Right kidney (tissue), 1 donor: ENCODE results near the gene BLOC1S4.
"Not testable (repeated sequence)": the region's sequence is repeated elsewhere in the genome, so short reads cannot be mapped to it uniquely, and the experiment has no call there.

Experiments used
- DNase-seq: peaks from one replicate; pipeline ENCODE4 v3.0.0-alpha.2; 2016

BLOC1S4 gene

DNA sequence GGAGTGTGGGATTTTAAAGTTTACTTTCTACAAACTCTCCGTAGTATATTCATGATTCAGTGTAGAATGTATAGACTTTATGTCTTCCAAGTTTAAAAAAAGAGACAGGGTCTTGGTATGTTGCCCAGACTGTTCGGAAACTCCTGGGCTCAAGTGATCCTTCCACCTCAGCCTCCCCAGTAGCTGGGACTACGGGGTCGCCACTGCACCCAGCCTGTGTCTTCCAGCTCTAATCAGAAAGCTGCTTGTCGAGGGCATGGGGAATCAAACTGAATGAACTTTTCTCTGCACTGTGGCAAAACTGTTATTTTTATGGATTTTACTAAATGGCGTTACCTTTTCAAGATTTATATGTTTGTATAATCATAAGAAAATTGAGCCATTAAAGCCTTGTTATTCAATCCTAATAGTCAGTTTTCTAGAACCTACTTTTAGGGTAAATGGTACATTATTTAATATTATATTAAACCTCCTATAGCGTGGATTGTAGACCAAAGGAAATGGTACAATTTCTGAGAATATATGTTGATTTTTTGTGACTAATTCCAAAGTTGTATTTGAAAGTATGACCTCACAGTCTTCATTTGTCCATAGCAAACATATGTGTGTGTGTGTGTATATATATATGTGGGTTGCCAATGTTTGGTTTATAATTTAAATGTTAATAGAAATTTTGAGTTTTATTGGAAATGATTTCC lies 1.1 kb downstream of the BLOC1S4 start:
- DNase-seq = no peak

DNA sequence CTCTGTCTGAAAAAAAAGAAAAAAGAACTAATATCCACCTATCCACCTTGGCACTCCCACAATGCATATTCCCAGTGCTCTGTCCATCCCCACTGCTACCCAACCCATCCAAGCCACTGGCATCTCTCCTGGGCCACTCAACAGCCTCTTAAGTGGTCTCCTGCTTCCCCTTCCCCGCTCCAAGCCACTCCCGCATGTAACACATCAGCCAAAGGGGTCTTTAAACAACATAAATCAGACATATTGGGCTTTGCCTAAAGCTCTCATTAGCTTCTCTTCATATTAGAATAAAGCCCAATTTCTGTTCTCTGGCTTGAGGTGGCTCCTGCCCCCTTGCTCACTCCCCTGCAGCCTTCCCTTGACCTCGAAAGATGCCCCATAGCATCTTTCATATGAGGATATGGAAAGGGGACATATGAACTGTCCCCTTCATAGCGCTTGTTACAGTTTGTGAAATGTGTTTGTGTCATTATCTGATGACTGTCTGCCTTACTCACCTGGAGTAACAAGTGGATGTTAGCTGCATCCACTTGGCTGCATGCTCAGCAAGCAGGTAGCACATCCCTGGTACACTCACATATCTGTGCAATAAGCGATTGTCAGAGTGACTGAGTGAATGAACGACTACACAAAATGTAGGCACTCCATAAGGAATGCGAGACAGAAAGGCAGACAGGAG lies 3.1 kb downstream of the BLOC1S4 start:
- DNase-seq = no peak

DNA sequence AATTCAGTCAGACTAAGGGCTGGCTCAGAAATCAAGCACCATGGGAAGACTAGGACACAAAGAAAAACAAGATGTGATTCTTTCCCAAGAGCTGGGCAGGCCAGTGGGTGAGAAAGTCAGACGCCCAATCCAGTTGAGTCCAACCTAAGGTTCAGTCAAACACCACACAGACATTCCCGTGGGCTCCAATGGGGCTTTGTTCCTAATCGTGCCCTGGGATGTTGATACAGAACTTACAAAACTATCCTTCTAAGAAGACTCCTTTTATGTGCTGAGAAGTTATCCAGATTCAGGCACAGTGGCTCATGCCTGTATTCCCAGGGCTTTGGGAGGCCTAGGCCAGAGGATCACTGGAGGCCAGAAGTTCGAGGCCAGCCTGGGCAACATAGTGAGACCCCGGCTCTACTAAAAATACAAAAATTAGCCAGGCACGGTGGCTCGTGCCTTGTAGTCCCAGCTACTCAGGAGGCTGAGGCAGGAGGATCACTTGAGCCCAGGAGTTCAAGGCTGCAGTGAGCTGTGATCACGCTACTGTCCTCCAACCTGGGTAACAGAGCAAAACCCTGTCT lies 3.7 kb downstream of the BLOC1S4 start:
- no peak for DNase-seq

DNA sequence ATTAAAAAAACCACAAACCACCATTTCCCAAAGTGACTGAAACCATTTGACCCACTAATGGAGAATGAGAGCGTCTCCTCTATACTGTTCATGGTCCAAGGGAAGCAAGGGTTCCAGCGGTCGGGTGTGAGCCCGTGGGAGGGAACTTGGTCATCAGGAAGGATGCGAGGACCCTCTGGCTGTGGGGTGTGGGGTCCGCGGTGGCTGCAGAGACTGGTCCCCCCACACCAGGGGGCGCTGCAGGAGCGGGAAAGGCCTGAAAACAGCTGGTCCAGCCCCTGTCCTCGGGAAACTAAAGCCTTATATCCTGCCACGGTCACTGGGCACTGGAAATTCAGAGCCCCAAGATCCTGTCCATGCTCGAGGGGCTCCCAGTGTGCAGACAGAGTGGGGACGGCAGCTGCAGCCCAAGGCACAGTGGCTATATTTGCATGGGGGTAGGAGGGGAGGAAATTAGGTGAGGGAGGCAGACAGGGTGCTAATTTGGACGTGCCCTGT lies 4.3 kb downstream of the BLOC1S4 start:
- DNase-seq = peak; percentile 70

DNA sequence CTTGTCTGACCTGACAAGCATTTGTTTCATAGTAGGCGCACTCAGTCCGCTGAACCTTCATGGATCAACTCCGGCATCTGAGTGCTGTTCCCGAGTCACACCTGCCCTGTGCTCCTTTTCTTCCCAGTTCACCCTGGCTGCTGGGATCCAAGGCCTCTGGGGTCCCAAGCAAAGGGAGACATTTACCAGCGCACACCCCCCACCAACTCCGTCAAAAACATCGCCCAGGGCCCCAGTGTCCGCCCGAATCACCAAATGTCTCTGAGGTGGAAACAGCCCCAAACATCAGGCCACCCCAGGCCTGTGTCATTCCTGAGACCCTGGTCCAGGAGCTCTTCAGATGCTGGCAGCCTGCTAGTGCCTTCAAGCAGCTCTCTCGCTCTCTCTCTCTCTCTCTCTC lies 5.1 kb downstream of the BLOC1S4 start:
- DNase-seq = no peak

DNA sequence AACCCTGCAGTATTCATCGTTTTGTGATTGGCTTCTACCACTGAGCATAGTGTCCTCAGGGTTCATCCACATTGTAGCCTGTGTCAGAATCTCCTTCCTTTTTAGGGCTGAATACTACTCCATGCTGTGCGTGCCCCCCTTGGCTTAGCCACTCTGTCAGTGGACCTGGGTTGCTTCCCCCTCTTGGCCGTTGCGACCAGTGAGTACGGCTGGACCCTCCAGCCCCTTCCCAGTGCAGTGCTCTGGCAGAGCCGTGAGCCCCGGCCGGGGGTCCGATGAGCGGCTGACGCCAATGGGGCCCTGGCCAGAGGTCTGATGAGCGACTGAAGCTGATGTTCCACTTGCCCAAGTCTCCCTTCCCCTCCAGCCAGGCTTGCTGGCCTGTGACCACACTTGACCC lies 6.9 kb downstream of the BLOC1S4 start:
- DNase-seq = no peak

DNA sequence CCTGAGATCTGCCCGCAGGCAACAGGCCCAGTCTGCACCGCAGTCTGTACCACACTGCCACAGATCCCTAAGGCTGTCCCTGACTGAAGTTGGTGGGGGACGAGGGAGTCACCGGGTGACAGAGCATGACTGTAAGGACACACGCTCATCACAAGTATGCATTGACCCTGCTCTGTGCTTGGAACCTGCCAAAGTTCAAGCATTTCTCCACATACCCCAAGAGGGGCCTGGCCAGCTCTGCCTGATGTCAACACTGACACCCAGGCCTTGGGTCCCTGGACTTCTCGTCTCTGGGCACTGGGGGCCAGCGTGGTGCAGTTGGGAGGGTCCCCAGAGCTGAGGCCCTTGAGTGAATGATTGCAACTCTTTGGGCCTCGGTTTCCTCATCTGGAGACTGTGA lies 7.9 kb downstream of the BLOC1S4 start:
- no peak for DNase-seq

DNA sequence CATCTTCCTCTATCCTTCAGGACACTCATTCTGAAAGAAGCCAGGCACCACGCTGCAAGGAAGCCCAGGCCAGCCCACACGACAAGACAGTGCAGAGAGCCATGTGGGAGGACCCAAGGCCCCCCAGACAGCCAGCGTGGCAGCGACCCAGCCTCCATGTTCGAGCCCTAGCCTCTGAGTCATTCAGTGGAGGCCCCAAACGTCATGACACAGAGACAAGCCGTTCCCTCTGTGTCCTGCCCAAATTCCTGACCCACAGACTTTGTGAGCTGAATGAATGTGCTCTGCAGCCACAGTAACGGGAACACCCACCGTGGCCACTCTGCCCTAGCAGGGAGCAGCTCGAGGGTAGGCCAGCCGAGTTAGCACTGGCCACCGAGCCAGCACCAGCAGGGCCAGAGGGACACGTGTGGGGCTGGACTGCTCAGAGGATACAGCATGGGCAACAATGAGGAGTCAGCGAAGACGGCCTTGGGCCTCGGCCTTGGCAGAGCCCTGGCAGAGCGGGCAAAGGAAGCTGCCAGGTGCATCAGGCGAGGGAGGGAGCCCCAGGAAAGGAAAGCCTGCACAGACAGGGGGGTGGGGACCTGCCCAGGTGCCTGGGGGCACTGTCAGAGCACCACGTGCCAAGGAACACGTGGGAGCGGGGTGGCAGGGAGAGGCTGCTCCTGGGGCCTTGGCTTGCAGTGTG lies 8.6 kb downstream of the BLOC1S4 start:
- DNase-seq = no peak

DNA sequence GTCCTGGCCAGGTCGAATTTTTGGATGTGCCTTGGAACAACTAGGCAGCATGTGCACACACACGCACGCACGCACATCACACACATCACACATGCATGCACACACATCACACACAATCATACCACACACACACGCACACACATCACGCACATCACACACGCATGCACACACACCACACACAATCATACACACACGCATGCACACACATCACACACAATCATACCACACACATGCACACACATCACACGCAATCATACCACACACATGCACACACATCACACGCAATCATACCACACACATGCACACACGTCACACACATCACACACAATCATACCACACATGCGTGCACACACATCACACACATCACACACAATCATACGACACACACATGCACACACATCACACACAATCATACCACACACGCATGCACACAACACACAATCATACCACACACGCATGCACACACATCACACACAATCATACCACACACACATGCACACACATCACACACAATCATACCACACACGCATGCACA lies 9.5 kb downstream of the BLOC1S4 start:
- not testable (repeated sequence) for DNase-seq

DNA sequence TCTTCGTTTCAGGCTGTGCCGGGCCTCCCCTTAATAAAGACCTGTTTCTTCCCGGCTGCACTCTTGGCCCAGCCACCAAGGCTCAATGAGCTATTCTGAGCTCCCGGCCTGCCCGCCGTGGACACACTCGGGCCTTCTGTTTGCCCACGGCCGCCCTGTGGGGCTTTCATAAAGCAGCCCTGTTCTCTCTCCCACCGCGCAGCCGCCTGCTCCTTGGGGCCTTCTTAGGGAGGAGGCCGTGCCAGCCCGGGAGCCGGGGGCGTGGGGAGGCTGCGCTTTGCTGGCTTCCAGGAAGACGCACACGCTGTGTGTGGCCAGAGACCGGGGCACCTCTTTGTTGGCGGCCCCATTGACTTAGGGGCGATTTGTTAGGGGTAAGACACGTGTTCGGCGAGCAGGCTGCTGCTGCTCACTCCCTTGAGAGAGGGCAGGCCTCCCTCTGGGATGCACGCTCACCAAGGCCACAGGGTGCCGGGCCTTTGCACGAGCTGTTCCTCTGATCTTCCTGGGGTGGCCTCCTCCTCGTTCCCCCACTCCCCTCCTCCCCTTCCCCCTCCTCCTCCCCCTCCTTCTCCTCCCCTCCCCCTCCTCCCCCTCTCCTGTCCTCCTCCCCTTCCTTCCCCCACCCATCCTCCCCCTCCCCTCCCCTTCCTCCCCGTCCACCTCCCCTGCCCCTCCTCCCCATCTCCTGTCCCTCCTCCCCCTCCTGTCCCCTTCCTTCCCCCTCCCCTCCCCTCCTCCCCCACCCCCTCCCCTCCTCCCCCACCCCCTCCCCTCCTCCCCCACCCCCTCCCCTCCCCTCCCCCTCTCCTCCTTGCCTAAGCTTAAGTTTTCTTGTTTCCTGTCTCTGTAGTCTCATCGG lies 11.3 kb downstream of the BLOC1S4 start:
- DNase-seq = peak; percentile 57

DNA sequence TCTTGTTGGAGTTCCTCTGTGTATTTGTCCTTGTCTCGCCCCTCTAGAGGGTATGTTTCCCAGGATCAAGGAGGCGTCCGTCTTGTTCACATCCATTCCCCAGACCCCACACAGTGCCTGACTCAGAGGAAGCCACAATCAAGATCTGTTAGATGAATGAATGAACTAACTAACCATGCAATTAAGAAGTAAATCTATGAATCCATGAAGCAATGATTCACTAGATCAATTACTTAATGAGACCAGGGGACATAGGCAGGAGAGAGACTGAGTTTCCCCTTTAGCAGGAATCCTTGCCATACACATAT lies 11.9 kb downstream of the BLOC1S4 start:
- DNase-seq = no peak

DNA sequence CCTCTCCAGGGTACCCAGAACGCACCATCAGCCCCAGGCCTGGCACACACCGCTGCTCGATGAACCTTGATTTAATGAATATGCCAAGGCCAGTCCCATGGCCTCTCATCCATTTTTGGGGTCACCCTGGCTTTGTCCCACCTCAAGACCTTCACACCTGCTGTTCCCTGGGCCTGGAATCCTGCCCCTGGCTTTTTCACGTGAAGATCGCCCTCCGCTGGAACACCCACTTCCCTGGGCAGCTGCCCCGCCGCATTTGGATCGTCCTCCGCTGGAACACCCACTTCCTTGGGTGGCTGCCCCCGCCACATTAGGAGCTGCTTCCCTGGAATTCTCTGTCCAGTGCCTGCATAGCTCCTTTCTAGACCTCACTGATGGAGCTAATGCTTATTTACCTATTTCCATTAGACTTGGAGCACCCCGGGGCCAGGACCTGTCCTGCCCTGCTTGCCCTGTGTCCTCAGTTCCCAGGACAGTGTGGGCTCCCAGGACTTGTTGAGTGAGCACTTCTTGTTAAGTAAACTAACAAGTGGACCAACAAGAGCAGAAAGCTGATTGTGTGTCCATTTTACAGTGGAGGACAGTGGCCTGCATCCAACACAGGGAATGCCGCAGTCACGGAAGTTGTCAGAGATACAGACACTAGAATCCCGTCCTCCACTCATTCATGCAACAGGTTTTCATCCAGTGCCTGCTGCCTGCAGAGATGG lies 12.5 kb downstream of the BLOC1S4 start:
- no peak for DNase-seq

DNA sequence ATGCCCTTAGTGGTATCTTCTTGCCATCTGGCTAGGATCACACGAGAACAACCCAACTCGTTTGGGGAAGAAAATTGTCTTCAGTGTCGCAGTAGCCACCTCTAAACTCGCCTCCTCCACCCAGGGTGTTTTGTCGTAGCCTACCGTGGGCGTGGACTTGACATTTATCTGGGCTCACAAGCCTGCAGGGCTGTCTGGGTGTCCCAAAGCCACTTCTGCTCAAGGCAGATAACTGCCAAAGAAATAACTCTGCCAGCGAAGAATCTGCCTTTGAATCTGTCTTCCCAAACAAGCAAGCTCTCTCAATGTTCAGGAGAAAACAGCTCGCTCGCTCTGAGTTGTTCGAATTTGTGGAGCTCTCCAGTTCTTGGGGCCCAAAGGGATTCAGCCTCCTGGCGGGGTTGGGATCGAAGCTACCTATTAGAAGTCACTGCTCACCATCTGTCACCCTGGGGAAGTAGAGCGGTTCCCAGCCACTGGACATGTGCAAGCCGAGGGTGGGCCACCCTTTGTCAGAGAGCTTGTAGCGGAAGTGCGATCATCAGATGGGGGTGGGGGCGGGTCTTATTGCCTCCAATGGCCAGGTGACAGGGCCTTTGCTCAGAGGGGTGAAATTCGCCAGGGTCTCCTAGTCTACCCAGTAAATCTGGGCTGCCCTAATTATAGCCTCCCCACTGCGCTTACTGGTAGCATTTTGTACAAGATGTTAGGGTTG lies 14.8 kb downstream of the BLOC1S4 start:
- DNase-seq = no peak

DNA sequence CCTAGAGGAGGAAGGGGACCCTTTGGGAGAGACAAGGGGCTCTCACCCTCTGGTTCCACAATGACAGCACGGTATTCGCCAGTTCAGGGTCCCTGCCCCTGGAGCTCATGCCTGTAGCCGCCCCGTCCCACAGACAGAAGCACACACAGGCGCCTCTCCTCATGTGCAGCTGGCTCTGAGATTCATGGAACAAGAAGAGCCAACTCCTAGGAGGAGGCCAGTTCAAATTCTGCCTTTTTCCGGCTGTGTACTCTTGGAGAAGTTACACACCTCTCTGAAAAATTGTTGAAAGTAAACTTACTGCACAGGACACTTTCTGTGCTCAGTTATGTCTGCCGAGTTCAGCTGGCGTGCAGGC lies 15.3 kb downstream of the BLOC1S4 start:
- no peak for DNase-seq

DNA sequence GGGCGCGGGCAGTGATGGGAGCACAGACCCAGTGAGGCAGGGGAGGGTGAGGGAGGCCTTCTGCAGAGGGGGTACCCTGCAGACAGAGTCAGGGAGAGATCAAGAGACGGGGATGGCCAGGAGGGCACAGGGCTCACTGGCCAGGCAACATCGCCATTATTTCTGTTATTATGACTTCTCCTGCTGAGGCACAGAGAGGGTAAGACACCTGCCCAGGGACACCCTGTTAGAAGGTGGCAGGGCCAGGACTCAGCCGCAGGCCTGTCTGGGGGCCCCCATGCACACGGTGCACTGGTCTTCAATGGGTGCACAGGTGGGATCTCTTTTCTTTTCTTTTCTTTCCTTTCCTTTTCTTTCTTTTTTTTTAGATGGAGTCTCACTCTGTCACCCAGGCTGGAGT lies 15.8 kb downstream of the BLOC1S4 start:
- no peak for DNase-seq

DNA sequence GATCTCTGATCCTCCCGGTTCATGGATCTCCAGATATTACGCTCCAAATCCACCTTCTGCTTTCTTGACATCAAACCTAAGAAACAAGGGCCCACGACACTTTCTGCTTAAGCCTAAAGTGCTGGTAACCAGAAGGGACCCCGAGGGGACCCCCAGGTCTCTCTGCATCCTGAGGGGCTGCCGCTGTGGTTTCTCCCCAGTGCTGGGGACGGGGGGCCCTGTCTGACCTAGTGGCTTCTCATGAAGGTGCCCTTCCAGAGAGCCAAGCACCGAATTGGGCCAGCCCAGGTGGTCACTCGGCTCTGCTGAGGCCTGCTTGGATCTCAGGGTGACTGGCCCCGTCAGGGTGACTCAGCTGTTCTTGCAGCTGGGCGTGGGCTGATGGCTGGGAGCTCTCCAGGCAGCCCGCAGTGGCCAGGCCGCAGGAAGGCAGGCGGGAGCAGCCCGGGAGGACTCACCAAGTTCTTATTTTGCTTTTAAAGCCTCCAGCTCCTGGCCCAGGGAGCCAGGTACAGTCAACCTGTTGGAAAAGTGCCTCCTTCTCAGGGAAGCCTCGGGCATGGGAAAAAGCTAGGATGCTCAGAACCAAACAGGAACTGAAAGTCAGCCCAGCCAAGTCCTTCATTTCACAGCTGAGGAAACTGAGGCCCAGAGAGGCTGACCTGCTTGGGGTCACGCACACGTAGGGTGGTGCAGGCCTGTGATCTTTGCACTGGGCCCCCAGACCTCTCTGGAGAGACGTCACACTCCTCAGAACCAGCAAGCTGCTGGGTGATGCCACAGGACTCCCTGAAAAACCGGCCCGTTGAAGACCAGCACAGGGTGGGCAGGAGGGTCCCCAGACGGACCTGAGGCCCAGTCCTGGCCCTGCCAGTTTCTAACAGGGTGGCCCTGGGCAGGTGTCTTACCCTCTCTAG lies 16.7 kb downstream of the BLOC1S4 start:
- DNase-seq = no peak

DNA sequence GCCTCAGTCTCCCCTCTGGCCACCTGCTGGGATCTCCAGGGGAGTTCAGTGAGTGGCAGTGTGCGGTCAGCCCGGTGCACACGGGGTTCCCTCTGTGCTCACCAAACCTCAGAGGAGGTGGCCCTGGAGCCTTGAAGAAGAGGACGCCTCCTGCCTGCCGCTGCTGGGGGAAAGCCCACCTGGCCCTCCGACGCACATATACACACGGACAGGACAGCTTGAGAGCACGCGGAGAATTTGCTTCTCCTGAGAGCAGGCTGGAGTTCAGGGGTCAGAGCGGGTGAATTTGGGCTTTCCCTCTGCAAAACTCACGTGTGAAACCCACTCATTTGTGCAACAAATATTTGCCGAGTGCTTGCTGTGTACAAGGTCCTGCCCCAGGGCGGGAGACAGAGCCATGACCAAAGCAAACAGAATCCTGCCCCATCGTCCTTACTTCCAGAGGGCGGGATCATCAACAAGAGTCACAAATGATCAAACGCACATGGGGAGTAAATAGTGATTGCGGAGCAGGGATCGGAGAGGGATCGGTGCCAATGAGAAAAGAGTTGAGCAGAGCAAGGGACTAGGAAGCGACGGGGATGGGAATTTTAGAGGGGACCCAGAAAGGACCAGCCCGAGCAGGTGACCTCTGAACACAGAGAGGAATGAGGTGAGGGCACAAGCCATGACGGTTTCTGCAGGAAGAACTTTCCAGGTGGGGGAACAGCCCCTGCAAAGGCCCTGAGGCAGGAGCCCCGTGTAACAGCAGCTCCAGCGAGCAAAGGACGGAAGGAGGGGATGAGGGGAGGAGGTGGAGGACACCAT lies 17.6 kb downstream of the BLOC1S4 start:
- no peak for DNase-seq

DNA sequence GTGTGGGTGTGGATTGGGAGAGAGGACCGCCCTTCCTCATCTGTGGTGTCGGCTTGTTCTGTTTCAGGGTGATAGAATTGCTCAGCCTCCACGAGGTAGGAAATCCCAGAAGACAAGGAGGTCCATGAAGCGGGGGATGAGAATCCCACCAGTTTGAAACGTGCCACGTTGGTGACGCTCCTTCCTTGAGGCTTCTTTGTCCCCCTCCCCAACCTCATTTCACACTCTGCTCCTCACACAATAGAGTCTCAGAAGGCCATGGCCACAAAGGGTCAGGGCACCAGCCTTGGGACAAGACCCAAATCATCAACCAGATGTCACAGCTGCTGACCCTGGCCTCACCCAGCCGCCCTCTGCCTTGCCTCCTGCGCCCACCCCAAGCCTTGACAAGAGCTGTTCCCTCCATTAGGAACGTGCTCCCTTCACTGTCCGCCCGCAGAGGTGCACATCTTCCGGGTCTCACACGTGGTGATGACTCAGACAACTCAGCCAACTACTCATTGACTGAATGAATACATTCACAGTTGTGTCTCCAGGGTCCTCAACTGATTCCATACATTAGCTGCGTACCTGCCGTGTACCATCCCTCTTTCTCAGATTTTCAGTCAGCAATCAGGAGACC lies 18.3 kb downstream of the BLOC1S4 start:
- no peak for DNase-seq
